Mesendoderm (in vitro differentiated cells): ENCODE data around the gene PIGP.

Source experiments
- DNase-seq: peaks from one replicate; pipeline ENCODE4 v3.0.0; 2013
- H2AK5ac ChIP-seq: 2 replicates; pipeline ENCODE4 v1.6.1; 2013; ENCODE audit warnings: low read length, inconsistent platforms
- H2BK120ac ChIP-seq: 2 replicates; pipeline ENCODE4 v1.6.1; 2013; ENCODE audit warnings: low read depth, mild to moderate bottlenecking, low read length, moderate library complexity, mixed read lengths
- H2BK15ac ChIP-seq: replicated peaks from 2 replicates; pipeline ENCODE4 v1.6.1; 2013; ENCODE audit warnings: low read depth, mild to moderate bottlenecking, moderate library complexity
- H2BK5ac ChIP-seq: 2 replicates; pipeline ENCODE4 v1.6.1; 2013; ENCODE audit warnings: low read length, inconsistent platforms
- H3K18ac ChIP-seq: 2 replicates; pipeline ENCODE4 v1.6.1; 2013; ENCODE audit warnings: mild to moderate bottlenecking, low read length, mixed read lengths
- H3K23ac ChIP-seq: one replicate; pipeline ENCODE4 v1.6.1; 2013; ENCODE audit warnings: low read length
- H3K27ac ChIP-seq: 2 replicates; pipeline ENCODE4 v1.5.1; 2013; ENCODE audit warnings: low read depth, mild to moderate bottlenecking, inconsistent platforms, low read length, moderate library complexity
- H3K27me3 ChIP-seq: 2 replicates; pipeline ENCODE4 v1.6.1; 2013; ENCODE audit warnings: low read length, control low read depth, mild to moderate bottlenecking, inconsistent platforms; ENCODE audit not compliant: insufficient read depth, poor library complexity
- H3K36me3 ChIP-seq: 2 replicates; pipeline ENCODE4 v1.6.1; 2013; ENCODE audit warnings: low read length, inconsistent platforms; ENCODE audit not compliant: control insufficient read depth, insufficient read depth
- H3K4ac ChIP-seq: one replicate; pipeline ENCODE4 v1.6.1; 2013; ENCODE audit warnings: low read depth, mild to moderate bottlenecking, low read length, moderate library complexity
- H3K4me1 ChIP-seq: 2 replicates; pipeline ENCODE4 v1.6.1; 2013; ENCODE audit warnings: low read depth, low read length, inconsistent platforms; ENCODE audit not compliant: control insufficient read depth
- H3K4me2 ChIP-seq: 2 replicates; pipeline ENCODE4 v1.6.1; 2013; ENCODE audit warnings: low read length
- H3K4me3 ChIP-seq: 2 replicates; pipeline ENCODE4 v1.5.1; 2013; ENCODE audit warnings: mild to moderate bottlenecking, low read length
- H3K56ac ChIP-seq: one replicate; pipeline ENCODE4 v1.6.1; 2013; ENCODE audit warnings: low read length
- H3K79me1 ChIP-seq: 2 replicates; pipeline ENCODE4 v1.6.1; 2013; ENCODE audit warnings: low read length, inconsistent platforms
- H3K79me2 ChIP-seq: 2 replicates; pipeline ENCODE4 v1.6.1; 2013; ENCODE audit warnings: mild to moderate bottlenecking, low read length; ENCODE audit not compliant: control insufficient read depth, insufficient read depth
- H3K9ac ChIP-seq: 2 replicates; pipeline ENCODE4 v1.6.1; 2013; ENCODE audit warnings: low read length, inconsistent platforms
- H4K5ac ChIP-seq: one replicate; pipeline ENCODE4 v1.6.1; 2013; ENCODE audit warnings: low read length
- H4K8ac ChIP-seq: one replicate; pipeline ENCODE4 v1.6.1; 2013; ENCODE audit warnings: low read depth, mild to moderate bottlenecking, control low read depth, low read length, moderate library complexity
- WGBS: extraction: QIAGEN DNeasy Blood & Tissue Kit; methylation state at CpG from one replicate; pipeline ENCODE4 v1.1.7; 2013; ENCODE audit warnings: low lambda C conversion rate, missing lambda C conversion rate; ENCODE audit not compliant: insufficient coverage; ENCODE audit errors: extremely low coverage; 5-methylcytosine and 5-hydroxymethylcytosine counted together

The PIGP gene

GRCh38 chr21:37082856-37083528, 10.1 kb upstream of the PIGP start:
- no peak overlapping the region for H4K8ac ChIP-seq
- no peak for DNase-seq
- H3K36me3 ChIP-seq: no peaks in the 10 kb centered on the region
- no peak overlapping the region for H3K56ac ChIP-seq
- H2BK5ac ChIP-seq: no peak overlapping the region
- H4K5ac ChIP-seq: no peak overlapping the region
- no peaks in the 10 kb centered on the region for H3K27me3 ChIP-seq
- H2BK120ac ChIP-seq: no peak overlapping the region
- no peak overlapping the region for H3K27ac ChIP-seq
- H3K4ac ChIP-seq: no peak overlapping the region
- H2BK15ac ChIP-seq: no peak overlapping the region
- no peak overlapping the region for H3K4me2 ChIP-seq
- H3K18ac ChIP-seq: no peak overlapping the region
- H2AK5ac ChIP-seq: no peak overlapping the region
- H3K4me1 ChIP-seq: no peaks in the 10 kb centered on the region
- H3K79me1 ChIP-seq: peaks cover 10% of the 10 kb centered on the region
- H3K23ac ChIP-seq: no peak overlapping the region
- no peaks in the 10 kb centered on the region for H3K79me2 ChIP-seq
- H3K9ac ChIP-seq: no peak overlapping the region
- no peak overlapping the region for H3K4me3 ChIP-seq

GRCh38 chr21:37082375-37082774, 9.5 kb upstream of the PIGP start:
- H3K79me1 ChIP-seq: peaks cover 10% of the 10 kb centered on the region
- WGBS: no CpG with 5 or more reads among the region's 1 CpG
- DNase-seq: no peak

GRCh38 chr21:37079211-37079824, 6.4 kb upstream of the PIGP start:
- Histone ChIP-seq H3K79me1 (peaks cover 7% of the 10 kb centered on the region), H3K18ac (no peak overlapping the region), H3K4me1 (no peaks in the 10 kb centered on the region), H2BK5ac (no peak overlapping the region), H2AK5ac (no peak overlapping the region), H3K79me2 (peaks cover 3% of the 10 kb centered on the region), H2BK120ac (no peak overlapping the region), H3K36me3 (no peaks in the 10 kb centered on the region), H4K8ac (no peak overlapping the region), H2BK15ac (no peak overlapping the region), H3K4me3 (no peak overlapping the region), H3K23ac (no peak overlapping the region), H3K9ac (no peak overlapping the region), H3K4me2 (no peak overlapping the region), H3K27ac (no peak overlapping the region), H4K5ac (no peak overlapping the region), H3K56ac (no peak overlapping the region), H3K4ac (no peak overlapping the region), H3K27me3 (peaks cover under 1% of the 10 kb centered on the region)
- DNase-seq: no peak
- WGBS: no CpG with 5 or more reads among the region's 6 CpGs

More at GRCh38 chr21:37082375-37082774, 9.5 kb upstream of the PIGP start:
- H3K4me2 ChIP-seq: no peak overlapping the region
- H4K5ac ChIP-seq: no peak overlapping the region
- no peaks in the 10 kb centered on the region for H3K4me1 ChIP-seq
- H3K23ac ChIP-seq: no peak overlapping the region
- no peak overlapping the region for H4K8ac ChIP-seq
- H3K56ac ChIP-seq: no peak overlapping the region
- no peak overlapping the region for H2AK5ac ChIP-seq
- H2BK5ac ChIP-seq: no peak overlapping the region
- H2BK120ac ChIP-seq: no peak overlapping the region
- no peak overlapping the region for H2BK15ac ChIP-seq
- no peak overlapping the region for H3K9ac ChIP-seq
- H3K4ac ChIP-seq: no peak overlapping the region
- H3K27me3 ChIP-seq: no peaks in the 10 kb centered on the region
- H3K79me2 ChIP-seq: no peaks in the 10 kb centered on the region
- no peaks in the 10 kb centered on the region for H3K36me3 ChIP-seq
- H3K4me3 ChIP-seq: no peak overlapping the region
- H3K18ac ChIP-seq: no peak overlapping the region
- no peak overlapping the region for H3K27ac ChIP-seq

- peaks cover 2% of the 10 kb centered on the region for H3K27me3 ChIP-seq
- no peak overlapping the region for H3K4me2 ChIP-seq
- H3K56ac ChIP-seq: no peak overlapping the region
- H2BK15ac ChIP-seq: no peak overlapping the region
- H3K18ac ChIP-seq: no peak overlapping the region
- H3K79me2 ChIP-seq: peaks cover 5% of the 10 kb centered on the region
- H4K5ac ChIP-seq: no peak overlapping the region
- H3K27ac ChIP-seq: no peak overlapping the region
- H3K36me3 ChIP-seq: no peaks in the 10 kb centered on the region
- no peak overlapping the region for H2BK120ac ChIP-seq
- no peak overlapping the region for H3K4me3 ChIP-seq
- no peak overlapping the region for H3K9ac ChIP-seq
- H3K79me1 ChIP-seq: peaks cover 10% of the 10 kb centered on the region
- no peaks in the 10 kb centered on the region for H3K4me1 ChIP-seq
- H2AK5ac ChIP-seq: no peak overlapping the region
- no peak for DNase-seq
- no peak overlapping the region for H4K8ac ChIP-seq
- no peak overlapping the region for H3K4ac ChIP-seq
- no CpG with 5 or more reads among the region's 1 CpG for WGBS
- H3K23ac ChIP-seq: no peak overlapping the region
- H2BK5ac ChIP-seq: no peak overlapping the region
These were observed 4.5 kb upstream of the PIGP start for GRCh38 chr21:37077403-37077802.

- Histone ChIP-seq H3K27ac (no peak overlapping the region), H3K27me3 (peaks cover 2% of the 10 kb centered on the region), H3K79me2 (peaks cover 5% of the 10 kb centered on the region), H4K8ac (no peak overlapping the region), H2BK5ac (no peak overlapping the region), H3K4ac (no peak overlapping the region), H3K36me3 (no peaks in the 10 kb centered on the region), H3K56ac (no peak overlapping the region), H3K4me2 (no peak overlapping the region), H3K79me1 (peaks cover 9% of the 10 kb centered on the region), H3K4me3 (no peak overlapping the region), H2BK120ac (no peak overlapping the region), H3K4me1 (no peaks in the 10 kb centered on the region), H2AK5ac (no peak overlapping the region), H3K18ac (no peak overlapping the region), H3K23ac (no peak overlapping the region), H3K9ac (no peak overlapping the region), H4K5ac (no peak overlapping the region), H2BK15ac (no peak overlapping the region)
- no CpG with 5 or more reads among the region's 4 CpGs for WGBS
- no peak for DNase-seq
These were observed 3.4 kb upstream of the PIGP start for GRCh38 chr21:37076087-37076850.
